HEK293 (cell line): ENCODE data around the gene SPOCK1.

Experiments used
- CTCF ChIA-PET: fragments of 350-600 bp; formaldehyde crosslinking; extraction: SDS; loops from one replicate; lab custom pipeline; 2021; ENCODE audit warnings: antibody characterized with exemption; lab: Yijun Ruan, JAX
- POLR2A ChIA-PET: fragments of 300-600 bp; formaldehyde crosslinking; extraction: SDS; loops from one replicate; lab custom pipeline; 2020; ENCODE audit warnings: antibody characterized with exemption, inconsistent platforms; lab: Yijun Ruan, JAX
- H3K27ac ChIP-seq: fragments of 200-500 bp; sonication (Bioruptor generic); 2 replicates; pipeline ENCODE4 v1.5.1; 2014; ENCODE audit warnings: low read depth, low read length, control low read depth, inconsistent platforms; ENCODE audit errors: extremely low read depth
- H3K36me3 ChIP-seq, 2 experiments: fragments of 200-500 bp in 1 of 2; sonication (Bioruptor generic) in 1 of 2; 1 replicate in 1 of 2; 2 replicates in 1 of 2; pipeline ENCODE4 v1.5.1; 2014 to 2017; ENCODE audit warnings: inconsistent platforms in 2 of 2, low read length in 2 of 2; ENCODE audit not compliant: control insufficient read depth in 2 of 2, insufficient read depth in 1 of 2
- H3K4me1 ChIP-seq: fragments of 200-500 bp; sonication (Bioruptor generic); 2 replicates; pipeline ENCODE4 v1.5.1; 2014; ENCODE audit warnings: mild to moderate bottlenecking, low read length, inconsistent platforms; ENCODE audit not compliant: control insufficient read depth, insufficient read depth
- H3K4me3 ChIP-seq: 2 replicates; pipeline ENCODE4 v1.5.1; 2011; ENCODE audit warnings: low read depth, mild to moderate bottlenecking, control low read depth, low read length, moderate library complexity
- H3K9me3 ChIP-seq: fragments of 200-500 bp; sonication (Bioruptor generic); 2 replicates; pipeline ENCODE4 v1.5.1; 2014; ENCODE audit warnings: low read depth, low read length, inconsistent platforms; ENCODE audit not compliant: control insufficient read depth, insufficient read depth
- GLI2 ChIP-seq: fragments of 450-650 bp; formaldehyde crosslinking; IDR thresholded peaks from 2 replicates; pipeline ENCODE4; 2017; ENCODE audit warnings: missing biosample characterization, missing genetic modification characterization, low read depth, borderline replicate concordance
- GLIS2 ChIP-seq: fragments of 450-650 bp; formaldehyde crosslinking; IDR thresholded peaks from 2 replicates; pipeline ENCODE4 v1.5.1; 2016; ENCODE audit warnings: missing biosample characterization, missing genetic modification characterization
- HOXA7 ChIP-seq: sonication (generic); formaldehyde crosslinking; IDR thresholded peaks from 2 replicates; pipeline ENCODE4 v1.8.1; 2022; ENCODE audit warnings: missing genetic modification reagents, borderline replicate concordance
- KLF16 ChIP-seq: fragments of 450-650 bp; formaldehyde crosslinking; IDR thresholded peaks from 2 replicates; pipeline ENCODE4 v1.5.1; 2017; ENCODE audit warnings: missing biosample characterization, missing genetic modification characterization
- KLF7 ChIP-seq: fragments of 450-650 bp; formaldehyde crosslinking; IDR thresholded peaks from 2 replicates; pipeline ENCODE4 v1.5.1; 2016; ENCODE audit warnings: missing biosample characterization, missing genetic modification characterization, borderline replicate concordance
- MYNN ChIP-seq: fragments of 450-650 bp; formaldehyde crosslinking; IDR thresholded peaks from 2 replicates; pipeline ENCODE4 v1.5.1; 2016; ENCODE audit warnings: missing biosample characterization, missing genetic modification characterization, borderline replicate concordance
- SCRT1 ChIP-seq: fragments of 450-650 bp; formaldehyde crosslinking; IDR thresholded peaks from 2 replicates; pipeline ENCODE4 v1.5.1; 2016; ENCODE audit warnings: missing biosample characterization, missing genetic modification characterization, borderline replicate concordance
- ZBTB21 ChIP-seq: fragments of 450-650 bp; formaldehyde crosslinking; IDR thresholded peaks from 2 replicates; pipeline ENCODE4 v1.5.1; 2017; ENCODE audit warnings: missing biosample characterization, missing genetic modification characterization
- ZNF140 ChIP-seq: fragments of 450-650 bp; formaldehyde crosslinking; IDR thresholded peaks from 2 replicates; pipeline ENCODE4 v1.5.1; 2016; ENCODE audit warnings: missing biosample characterization, missing genetic modification characterization
- ZNF16 ChIP-seq: fragments of 450-650 bp; formaldehyde crosslinking; IDR thresholded peaks from 2 replicates; pipeline ENCODE4 v1.5.1; 2016; ENCODE audit warnings: low read depth, missing biosample characterization, missing genetic modification characterization
- ZNF2 ChIP-seq: fragments of 450-650 bp; formaldehyde crosslinking; IDR thresholded peaks from 2 replicates; pipeline ENCODE4 v1.5.1; 2016; ENCODE audit warnings: missing biosample characterization, missing genetic modification characterization
- ZNF311 ChIP-seq: fragments of 450-650 bp; formaldehyde crosslinking; IDR thresholded peaks from 2 replicates; pipeline ENCODE4 v1.5.1; 2017; ENCODE audit warnings: missing biosample characterization, missing genetic modification characterization, borderline replicate concordance
- TF ChIP-seq, protein P1 (sequence below): fragments of 450-650 bp; formaldehyde crosslinking; IDR thresholded peaks from 2 replicates; pipeline ENCODE4 v1.5.1; 2016; ENCODE audit warnings: missing biosample characterization, missing genetic modification characterization
- TF ChIP-seq, protein P2 (sequence below): fragments of 450-650 bp; formaldehyde crosslinking; IDR thresholded peaks from 2 replicates; pipeline ENCODE4 v1.5.1; 2017; ENCODE audit warnings: missing biosample characterization, missing genetic modification characterization
- TF ChIP-seq, protein P3 (sequence below): fragments of 450-650 bp; formaldehyde crosslinking; IDR thresholded peaks from 2 replicates; pipeline ENCODE4 v1.5.1; 2016; ENCODE audit warnings: missing biosample characterization, missing genetic modification characterization
- TF ChIP-seq, protein P4 (sequence below): fragments of 450-650 bp; IDR thresholded peaks from 2 replicates; pipeline ENCODE4 v1.5.1; 2018; ENCODE audit warnings: missing biosample characterization, missing genetic modification characterization
- TF ChIP-seq, protein P5 (sequence below): fragments of 450-650 bp; formaldehyde crosslinking; IDR thresholded peaks from 2 replicates; pipeline ENCODE4 v1.5.1; 2016; ENCODE audit warnings: missing biosample characterization, missing genetic modification characterization

SPOCK1 gene

DNA sequence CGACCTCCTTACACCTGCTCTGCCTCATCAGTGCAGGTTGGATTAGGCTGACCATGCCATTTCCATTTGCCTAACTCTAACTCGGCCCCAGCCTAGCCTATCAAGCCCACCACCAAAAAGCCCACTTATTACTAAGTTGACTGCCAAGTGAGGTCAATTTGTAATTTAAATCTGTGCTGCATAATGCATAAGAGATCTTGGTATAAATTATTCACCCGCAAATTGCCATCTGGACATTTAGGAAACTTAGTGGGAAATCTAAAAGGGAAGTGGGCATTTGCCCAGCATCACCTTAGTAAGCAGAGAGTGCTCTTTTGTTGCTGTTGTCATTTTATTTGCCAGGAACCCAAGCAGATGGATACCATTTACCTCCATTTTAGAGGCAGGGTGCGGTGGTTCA is 143.0 kb downstream of the SPOCK1 start (continued):
- TF ChIP-seq, protein P1, sequence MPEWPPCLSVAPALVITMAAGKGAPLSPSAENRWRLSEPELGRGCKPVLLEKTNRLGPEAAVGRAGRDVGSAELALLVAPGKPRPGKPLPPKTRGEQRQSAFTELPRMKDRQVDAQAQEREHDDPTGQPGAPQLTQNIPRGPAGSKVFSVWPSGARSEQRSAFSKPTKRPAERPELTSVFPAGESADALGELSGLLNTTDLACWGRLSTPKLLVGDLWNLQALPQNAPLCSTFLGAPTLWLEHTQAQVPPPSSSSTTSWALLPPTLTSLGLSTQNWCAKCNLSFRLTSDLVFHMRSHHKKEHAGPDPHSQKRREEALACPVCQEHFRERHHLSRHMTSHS (tag by site-specific recombination), result no peak
- TF ChIP-seq, protein P2, sequence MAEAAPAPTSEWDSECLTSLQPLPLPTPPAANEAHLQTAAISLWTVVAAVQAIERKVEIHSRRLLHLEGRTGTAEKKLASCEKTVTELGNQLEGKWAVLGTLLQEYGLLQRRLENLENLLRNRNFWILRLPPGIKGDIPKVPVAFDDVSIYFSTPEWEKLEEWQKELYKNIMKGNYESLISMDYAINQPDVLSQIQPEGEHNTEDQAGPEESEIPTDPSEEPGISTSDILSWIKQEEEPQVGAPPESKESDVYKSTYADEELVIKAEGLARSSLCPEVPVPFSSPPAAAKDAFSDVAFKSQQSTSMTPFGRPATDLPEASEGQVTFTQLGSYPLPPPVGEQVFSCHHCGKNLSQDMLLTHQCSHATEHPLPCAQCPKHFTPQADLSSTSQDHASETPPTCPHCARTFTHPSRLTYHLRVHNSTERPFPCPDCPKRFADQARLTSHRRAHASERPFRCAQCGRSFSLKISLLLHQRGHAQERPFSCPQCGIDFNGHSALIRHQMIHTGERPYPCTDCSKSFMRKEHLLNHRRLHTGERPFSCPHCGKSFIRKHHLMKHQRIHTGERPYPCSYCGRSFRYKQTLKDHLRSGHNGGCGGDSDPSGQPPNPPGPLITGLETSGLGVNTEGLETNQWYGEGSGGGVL (tag by site-specific recombination), result no peak
- TF ChIP-seq, protein P3, sequence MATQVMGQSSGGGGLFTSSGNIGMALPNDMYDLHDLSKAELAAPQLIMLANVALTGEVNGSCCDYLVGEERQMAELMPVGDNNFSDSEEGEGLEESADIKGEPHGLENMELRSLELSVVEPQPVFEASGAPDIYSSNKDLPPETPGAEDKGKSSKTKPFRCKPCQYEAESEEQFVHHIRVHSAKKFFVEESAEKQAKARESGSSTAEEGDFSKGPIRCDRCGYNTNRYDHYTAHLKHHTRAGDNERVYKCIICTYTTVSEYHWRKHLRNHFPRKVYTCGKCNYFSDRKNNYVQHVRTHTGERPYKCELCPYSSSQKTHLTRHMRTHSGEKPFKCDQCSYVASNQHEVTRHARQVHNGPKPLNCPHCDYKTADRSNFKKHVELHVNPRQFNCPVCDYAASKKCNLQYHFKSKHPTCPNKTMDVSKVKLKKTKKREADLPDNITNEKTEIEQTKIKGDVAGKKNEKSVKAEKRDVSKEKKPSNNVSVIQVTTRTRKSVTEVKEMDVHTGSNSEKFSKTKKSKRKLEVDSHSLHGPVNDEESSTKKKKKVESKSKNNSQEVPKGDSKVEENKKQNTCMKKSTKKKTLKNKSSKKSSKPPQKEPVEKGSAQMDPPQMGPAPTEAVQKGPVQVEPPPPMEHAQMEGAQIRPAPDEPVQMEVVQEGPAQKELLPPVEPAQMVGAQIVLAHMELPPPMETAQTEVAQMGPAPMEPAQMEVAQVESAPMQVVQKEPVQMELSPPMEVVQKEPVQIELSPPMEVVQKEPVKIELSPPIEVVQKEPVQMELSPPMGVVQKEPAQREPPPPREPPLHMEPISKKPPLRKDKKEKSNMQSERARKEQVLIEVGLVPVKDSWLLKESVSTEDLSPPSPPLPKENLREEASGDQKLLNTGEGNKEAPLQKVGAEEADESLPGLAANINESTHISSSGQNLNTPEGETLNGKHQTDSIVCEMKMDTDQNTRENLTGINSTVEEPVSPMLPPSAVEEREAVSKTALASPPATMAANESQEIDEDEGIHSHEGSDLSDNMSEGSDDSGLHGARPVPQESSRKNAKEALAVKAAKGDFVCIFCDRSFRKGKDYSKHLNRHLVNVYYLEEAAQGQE (tag by site-specific recombination), result no peak
- TF ChIP-seq HOXA7 (CRISPR knock-in tag), result no peak

DNA sequence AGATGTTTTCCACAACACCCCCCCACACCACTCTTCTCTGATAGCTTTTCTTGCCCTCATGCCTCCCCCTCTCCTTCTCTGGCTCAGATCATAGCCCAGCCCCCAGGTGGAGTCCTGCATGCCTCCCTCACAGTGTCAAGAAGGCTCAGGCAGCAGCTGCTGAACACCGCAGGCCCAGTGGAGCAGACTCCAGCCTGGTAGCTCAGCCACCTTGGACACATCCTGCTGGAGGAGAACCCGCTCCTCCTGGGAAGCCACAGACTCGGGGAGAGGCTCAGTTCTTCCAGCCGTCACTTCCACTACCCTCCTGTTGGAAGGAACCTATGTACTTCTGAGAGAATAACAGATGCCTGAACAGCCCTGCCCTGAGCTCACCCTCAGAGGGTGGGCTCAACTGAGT is 143.4 kb downstream of the SPOCK1 start:
- POLR2A ChIA-PET, result no interaction called here
- Histone ChIP-seq H3K9me3 (no peaks in the 10 kb centered on the region), H3K27ac (no peak overlapping the region), H3K36me3 (no peaks in the 10 kb centered on the region), H3K4me1 (no peaks in the 10 kb centered on the region)
- TF ChIP-seq ZBTB21 (tag by site-specific recombination), result no peak
- TF ChIP-seq SCRT1 (tag by site-specific recombination), result no peak
- TF ChIP-seq KLF7, result no peak
- no peak for TF ChIP-seq ZNF140 (tag by site-specific recombination)
- TF ChIP-seq ZNF16 (tag by site-specific recombination), result no peak
- no peak for TF ChIP-seq MYNN (tag by site-specific recombination)
- no peak for TF ChIP-seq ZNF311 (tag by site-specific recombination)
- no peak for TF ChIP-seq GLI2 (tag by site-specific recombination)
- TF ChIP-seq KLF16, result no peak
- TF ChIP-seq, protein P4, sequence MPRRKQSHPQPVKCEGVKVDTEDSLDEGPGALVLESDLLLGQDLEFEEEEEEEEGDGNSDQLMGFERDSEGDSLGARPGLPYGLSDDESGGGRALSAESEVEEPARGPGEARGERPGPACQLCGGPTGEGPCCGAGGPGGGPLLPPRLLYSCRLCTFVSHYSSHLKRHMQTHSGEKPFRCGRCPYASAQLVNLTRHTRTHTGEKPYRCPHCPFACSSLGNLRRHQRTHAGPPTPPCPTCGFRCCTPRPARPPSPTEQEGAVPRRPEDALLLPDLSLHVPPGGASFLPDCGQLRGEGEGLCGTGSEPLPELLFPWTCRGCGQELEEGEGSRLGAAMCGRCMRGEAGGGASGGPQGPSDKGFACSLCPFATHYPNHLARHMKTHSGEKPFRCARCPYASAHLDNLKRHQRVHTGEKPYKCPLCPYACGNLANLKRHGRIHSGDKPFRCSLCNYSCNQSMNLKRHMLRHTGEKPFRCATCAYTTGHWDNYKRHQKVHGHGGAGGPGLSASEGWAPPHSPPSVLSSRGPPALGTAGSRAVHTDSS (tag by site-specific recombination), result no peak
- TF ChIP-seq ZNF2 (tag by site-specific recombination), result no peak
- TF ChIP-seq GLIS2 (tag by site-specific recombination), result no peak
- TF ChIP-seq, protein P5, sequence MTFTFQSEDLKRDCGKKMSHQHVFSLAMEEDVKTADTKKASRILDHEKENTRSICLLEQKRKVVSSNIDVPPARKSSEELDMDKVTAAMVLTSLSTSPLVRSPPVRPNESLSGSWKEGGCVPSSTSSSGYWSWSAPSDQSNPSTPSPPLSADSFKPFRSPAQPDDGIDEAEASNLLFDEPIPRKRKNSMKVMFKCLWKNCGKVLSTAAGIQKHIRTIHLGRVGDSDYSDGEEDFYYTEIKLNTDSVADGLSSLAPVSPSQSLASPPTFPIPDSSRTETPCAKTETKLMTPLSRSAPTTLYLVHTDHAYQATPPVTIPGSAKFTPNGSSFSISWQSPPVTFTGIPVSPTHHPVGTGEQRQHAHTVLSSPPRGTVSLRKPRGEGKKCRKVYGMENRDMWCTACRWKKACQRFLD (tag by site-specific recombination), result no peak
- TF ChIP-seq, all 188 proteins: peak for 0
- CTCF ChIA-PET, result interaction anchor here (1.8 kb wide), 1 partner anchor 35 kb away, joined by 7 read pairs; no protein-coding TSS in a partner anchor
- H3K4me3 ChIP-seq, result no peak overlapping the region
